SK-N-SH (cell line): ENCODE data around the gene SEPTIN12. TPM values are rescaled to one million over a fixed set of nuclear protein-coding genes. Genes with fewer than 3 reads are reported as not detected.

Experiments
- CTCF ChIA-PET: fragments of 300-600, 350-600 bp; formaldehyde crosslinking; extraction: SDS; loops from one replicate; lab custom pipeline; 2021; lab: Yijun Ruan, JAX
- POLR2A ChIA-PET: fragments of 350-600 bp; sonication (Branson Sonifier 250); formaldehyde crosslinking; extraction: SDS; loops from one replicate; lab custom pipeline; 2020; ENCODE audit warnings: antibody characterized with exemption, inconsistent platforms; lab: Yijun Ruan, JAX
- DNase-seq: peaks from one replicate; pipeline ENCODE4 v3.0.0; 2012
- H2AFZ ChIP-seq: fragments of 200-600 bp; sonication (generic); 2 replicates; pipeline ENCODE4 v1.8.1; 2016; ENCODE audit warnings: antibody characterized with exemption, mild to moderate bottlenecking, low read depth
- H3F3A ChIP-seq: fragments of 200-600 bp; sonication (generic); replicated peaks from 2 replicates; pipeline ENCODE3; 2016; ENCODE audit warnings: antibody characterized with exemption, mild to moderate bottlenecking; ENCODE audit not compliant: insufficient read depth
- H3K27ac ChIP-seq, 2 experiments: fragments of 200-500 bp in 1 of 2; fragments of 200-600 bp in 1 of 2; sonication (Bioruptor generic) in 1 of 2; sonication (generic), shearing (Covaris generic) in 1 of 2; 2 replicates each; pipeline versions ENCODE4 v1.5.1 to v1.6.1; 2014 to 2016; ENCODE audit warnings: low read depth in 2 of 2, inconsistent platforms in 1 of 2, low read length in 1 of 2, mild to moderate bottlenecking in 1 of 2, mixed read lengths in 1 of 2
- H3K27me3 ChIP-seq: fragments of 200-600 bp; sonication (generic), shearing (Covaris generic); 2 replicates; pipeline ENCODE4 v1.6.1; 2016; ENCODE audit warnings: mixed run types; ENCODE audit not compliant: insufficient read depth
- H3K36me3 ChIP-seq, 2 experiments: fragments of 200-500 bp in 1 of 2; fragments of 200-600 bp in 1 of 2; sonication (Bioruptor generic) in 1 of 2; sonication (generic) in 1 of 2; replicated peaks in 1 of 2; 2 replicates each; pipeline versions ENCODE3 to v1.5.1; 2014 to 2016; ENCODE audit warnings: low read length in 1 of 2, mild to moderate bottlenecking in 1 of 2; ENCODE audit not compliant: insufficient read depth in 2 of 2, control insufficient read depth in 1 of 2
- H3K4me1 ChIP-seq, 2 experiments: fragments of 200-500 bp in 1 of 2; fragments of 200-600 bp in 1 of 2; sonication (Bioruptor generic) in 1 of 2; sonication (generic), shearing (Covaris generic) in 1 of 2; 2 replicates each; pipeline versions ENCODE4 v1.5.1 to v1.6.1; 2014 to 2016; ENCODE audit warnings: low read depth in 1 of 2, low read length in 1 of 2, mixed run types in 1 of 2; ENCODE audit not compliant: insufficient read depth in 2 of 2, control insufficient read depth in 1 of 2
- H3K4me2 ChIP-seq: fragments of 200-600 bp; sonication (generic), shearing (Covaris generic); 2 replicates; pipeline ENCODE4 v1.6.1; 2017; ENCODE audit warnings: mixed run types
- H3K4me3 ChIP-seq, 2 experiments: fragments of 200-500 bp in 1 of 2; fragments of 200-600 bp in 1 of 2; sonication (Bioruptor generic) in 1 of 2; sonication (generic), shearing (Covaris generic) in 1 of 2; 2 replicates each; pipeline versions ENCODE4 v1.5.1 to v1.8.1; 2014 to 2016; ENCODE audit warnings: low read depth in 2 of 2, inconsistent platforms in 1 of 2, low read length in 1 of 2, mild to moderate bottlenecking in 1 of 2, mixed read lengths in 1 of 2, moderate library complexity in 1 of 2
- H3K79me2 ChIP-seq: fragments of 200-600 bp; sonication (generic); 2 replicates; pipeline ENCODE4 v1.8.1; 2017; ENCODE audit warnings: mild to moderate bottlenecking; ENCODE audit not compliant: insufficient read depth
- H3K9ac ChIP-seq: fragments of 200-600 bp; sonication (generic); 2 replicates; pipeline ENCODE4 v1.6.1; 2017; ENCODE audit warnings: mixed run types
- H3K9me2 ChIP-seq: fragments of 200-600 bp; sonication (generic); 2 replicates; pipeline ENCODE4 v1.6.1; 2017; ENCODE audit warnings: mixed run types
- H3K9me3 ChIP-seq: fragments of 200-600 bp; sonication (generic); 2 replicates; pipeline ENCODE4 v1.6.1; 2017; ENCODE audit warnings: mixed run types, mild to moderate bottlenecking, moderate library complexity
- H4K20me1 ChIP-seq: fragments of 200-600 bp; sonication (generic); 2 replicates; pipeline ENCODE4 v1.6.1; 2017; ENCODE audit warnings: mild to moderate bottlenecking, mixed run types; ENCODE audit not compliant: insufficient read depth
- CHD2 ChIP-seq: fragments of 150-350 bp; IDR thresholded peaks from 2 replicates; pipeline ENCODE4 v1.6.1; 2018; ENCODE audit warnings: low read length; ENCODE audit not compliant: partially characterized antibody
- EZH2phosphoT487 ChIP-seq: fragments of 200-600 bp; sonication (generic); IDR thresholded peaks from 2 replicates; pipeline ENCODE4 v1.6.1; 2017; ENCODE audit warnings: low read depth, mixed run types, mild to moderate bottlenecking, antibody characterized with exemption, moderate library complexity, borderline replicate concordance
- FOXJ3 ChIP-seq: sonication (generic); formaldehyde crosslinking; IDR thresholded peaks from 2 replicates; pipeline ENCODE4 v1.5.1; 2020; ENCODE audit warnings: mild to moderate bottlenecking, missing genetic modification reagents
- MAX ChIP-seq: IDR thresholded peaks from 2 replicates; pipeline ENCODE4 v1.4.0; 2012; ENCODE audit warnings: low read depth
- POLR2AphosphoS5 ChIP-seq: IDR thresholded peaks from 2 replicates; pipeline ENCODE4 v1.6.1; 2012; ENCODE audit warnings: low read depth, low read length
- RCOR1 ChIP-seq: fragments of 150-350 bp; IDR thresholded peaks from 2 replicates; pipeline ENCODE4 v1.6.1; 2017; ENCODE audit warnings: antibody characterized with exemption, low read length
- REST ChIP-seq: IDR thresholded peaks from 2 replicates; pipeline ENCODE4 v1.6.1; 2012; ENCODE audit warnings: mild to moderate bottlenecking, low read depth, low read length, moderate library complexity
- RFX5 ChIP-seq: IDR thresholded peaks from 2 replicates; pipeline ENCODE4 v1.6.1; 2012; ENCODE audit warnings: mild to moderate bottlenecking, improper control_type of control experiment, low read length
- SMC3 ChIP-seq: IDR thresholded peaks from 2 replicates; pipeline ENCODE4 v1.6.1; 2012; ENCODE audit warnings: low read depth, low read length, improper control_type of control experiment
- TCF12 ChIP-seq: IDR thresholded peaks from 2 replicates; pipeline ENCODE4 v1.4.0; 2012
- USF1 ChIP-seq: IDR thresholded peaks from 2 replicates; pipeline ENCODE4 v1.4.0; 2012; ENCODE audit warnings: low read depth, borderline replicate concordance
- USF2 ChIP-seq: fragments of 150-350 bp; IDR thresholded peaks from 2 replicates; pipeline ENCODE4 v1.6.1; 2017; ENCODE audit warnings: antibody characterized with exemption, low read length, low read depth, borderline replicate concordance
- ZBTB33 ChIP-seq: IDR thresholded peaks from 2 replicates; pipeline ENCODE4 v1.4.0; 2012; ENCODE audit warnings: low read depth, borderline replicate concordance
- WGBS: methylation state at CpG from one replicate; pipeline ENCODE4 v1.1.6; 2017; ENCODE audit warnings: low lambda C conversion rate; 5-methylcytosine and 5-hydroxymethylcytosine counted together
- polyA plus RNA-seq, 3 experiments: library from polyadenylated mRNA; depleted of rRNA; stranded (reverse); fragments of >200 nt; gene quantifications; 2 replicates each; pipeline ENCODE4 v1.2.3, GENCODE V29; 2012

Gene SEPTIN12
- polyA plus RNA-seq, 1 of the 3 experiments (the other 2 are of a cell fraction), result 0.07 TPM

- Histone ChIP-seq H3K4me3 (no peak overlapping the region), H3K9me2 (no peaks in the 10 kb centered on the region), H3K27me3 (no peaks in the 10 kb centered on the region), H3K4me1 (no peaks in the 10 kb centered on the region), H3F3A (peaks cover 9% of the 10 kb centered on the region), H3K27ac (no peak overlapping the region), H2AFZ (no peak overlapping the region), H3K4me2 (no peak overlapping the region), H3K79me2 (no peaks in the 10 kb centered on the region), H3K9me3 (no peaks in the 10 kb centered on the region), H3K36me3 (peaks cover 27 to 43% of the 10 kb centered on the region in 2 experiments), H4K20me1 (no peaks in the 10 kb centered on the region), H3K9ac (no peak overlapping the region)
- TF ChIP-seq ZBTB33 (no peak), CHD2 (no peak), EZH2phosphoT487 (no peak)
- ChIA-PET CTCF (interaction anchor here (0.7 kb wide), 1 partner anchor 75 kb away, joined by 3 read pairs; no protein-coding TSS in a partner anchor), POLR2A (interaction anchor here (1.1 kb wide), 1 partner anchor 80 kb away, joined by 3 read pairs; the partner anchor contains the start of genes ANKS3 and DNAAF8)
- no peak for DNase-seq
These were observed 25.9 kb upstream of the SEPTIN12 start for GRCh38 chr16:4814046-4814445.

GRCh38 chr16:4813251-4814003 is 25.3 kb upstream of the SEPTIN12 start:
- Histone ChIP-seq H4K20me1 (no peaks in the 10 kb centered on the region), H3K27ac (no peak overlapping the region), H3F3A (peaks cover 9% of the 10 kb centered on the region), H2AFZ (no peak overlapping the region), H3K4me3 (no peak overlapping the region), H3K9me3 (no peaks in the 10 kb centered on the region), H3K4me1 (no peaks in the 10 kb centered on the region), H3K27me3 (no peaks in the 10 kb centered on the region), H3K4me2 (no peak overlapping the region), H3K9ac (no peak overlapping the region), H3K36me3 (peaks cover 27 to 42% of the 10 kb centered on the region in 2 experiments), H3K79me2 (no peaks in the 10 kb centered on the region), H3K9me2 (no peaks in the 10 kb centered on the region)
- TF ChIP-seq REST, result no peak
- TF ChIP-seq FOXJ3 (CRISPR knock-in tag), result no peak
- no peak for TF ChIP-seq TCF12
- no peak for TF ChIP-seq RFX5
- TF ChIP-seq SMC3, result no peak
- TF ChIP-seq EZH2phosphoT487, result no peak
- TF ChIP-seq ZBTB33, result no peak
- TF ChIP-seq USF2, result no peak
- TF ChIP-seq MAX, result no peak
- TF ChIP-seq CHD2, result no peak
- no peak for TF ChIP-seq POLR2AphosphoS5
- no peak for TF ChIP-seq RCOR1
- TF ChIP-seq USF1, result no peak
- CTCF ChIA-PET, result interaction anchor here (0.7 kb wide), 1 partner anchor 74 kb away, joined by 3 read pairs; no protein-coding TSS in a partner anchor
- WGBS, result 95% methylated on average over 12 of the region's 16 CpGs
- POLR2A ChIA-PET, result interaction anchor here (0.6 to 1.1 kb wide), 2 partner anchors 28 to 79 kb away, joined by 3 read pairs; partner anchors contain the start of genes ANKS3 and DNAAF8
- DNase-seq, result no peak
